ENCODE measurements around the gene CROCC.
"Not testable (repeated sequence)": the region's sequence is repeated elsewhere in the genome, so short reads cannot be mapped to it uniquely, and the experiment has no call there.

Gene CROCC

GRCh38 chr1:16916036-16916880 is 5.5 kb upstream of the CROCC start:
- not testable (repeated sequence) for DNase-seq

GRCh38 chr1:16918371-16918770 is 3.4 kb upstream of the CROCC start:
- no peak for DNase-seq

GRCh38 chr1:16918936-16919665 is 2.6 kb upstream of the CROCC start:
- DNase-seq = not testable (repeated sequence)

GRCh38 chr1:16920951-16921350 is 780 bp upstream of the CROCC start:
- no peak for DNase-seq

GRCh38 chr1:16922466-16922865 is 735 bp downstream of the CROCC start:
- no peak for DNase-seq

GRCh38 chr1:16922885-16923431 is 1.2 kb downstream of the CROCC start:
- DNase-seq = no peak

- DNase-seq = no peak
These were observed 2.6 kb downstream of the CROCC start for GRCh38 chr1:16924216-16924918.

- no peak for DNase-seq
These were observed 3.3 kb downstream of the CROCC start for GRCh38 chr1:16924919-16925477.

GRCh38 chr1:16925635-16926490 is 4.1 kb downstream of the CROCC start:
- no peak for DNase-seq

GRCh38 chr1:16926491-16927073 is 4.9 kb downstream of the CROCC start:
- DNase-seq = no peak

GRCh38 chr1:16927256-16927655 is 5.5 kb downstream of the CROCC start:
- no peak for DNase-seq

- no peak for DNase-seq
These were observed 6.2 kb downstream of the CROCC start for GRCh38 chr1:16927711-16928485.

GRCh38 chr1:16929146-16930041 is 7.7 kb downstream of the CROCC start:
- not testable (repeated sequence) for DNase-seq

GRCh38 chr1:16931206-16931934 is 9.6 kb downstream of the CROCC start:
- not testable (repeated sequence) for DNase-seq

GRCh38 chr1:16933945-16934344 is 12.2 kb downstream of the CROCC start:
- not testable (repeated sequence) for DNase-seq

- not testable (repeated sequence) for DNase-seq
These were observed 14.8 kb downstream of the CROCC start for GRCh38 chr1:16936580-16936979.

GRCh38 chr1:16938351-16939321 is 16.9 kb downstream of the CROCC start:
- DNase-seq = no peak

Data from hematopoietic multipotent progenitor cell treated with erythropoietin and hydrocortisone succinate and interleukin-3 and kit ligand, for 8 days (in vitro differentiated cells).